Activated CD4-positive, alpha-beta T cell treated with anti-CD3 and anti-CD28 coated beads, Interleukin-2, amount 10 ng/mL, durations not matched to agents 7 days and 5 days (primary cell): ENCODE data around the gene KIF4B. TPM values are rescaled to one million over a fixed set of nuclear protein-coding genes. Genes with fewer than 3 reads are reported as not detected.
"Not testable (repeated sequence)": the region's sequence is repeated elsewhere in the genome, so short reads cannot be mapped to it uniquely, and the experiment has no call there.

Source experiments
- CTCF ChIA-PET: fragments of 350-600 bp; sonication (Branson Sonifier 250); formaldehyde crosslinking; loops from one replicate; lab custom pipeline; 2021; ENCODE audit warnings: antibody characterized with exemption; lab: Charles Lee
- POLR2A ChIA-PET: fragments of 350-600 bp; sonication (Branson Sonifier 250); formaldehyde crosslinking; loops from one replicate; lab custom pipeline; 2021; ENCODE audit warnings: antibody characterized with exemption; lab: Charles Lee
- DNase-seq: peaks from one replicate; pipeline ENCODE4 v3.0.0-alpha.2; 2020
- H3K27ac Mint-ChIP-seq: one replicate; pipeline ENCODE4 v1.8.0; 2021; ENCODE audit warnings: mild to moderate bottlenecking, moderate library complexity, mixed read lengths
- H3K27me3 Mint-ChIP-seq: one replicate; pipeline ENCODE4 v1.8.0; 2021; ENCODE audit warnings: mixed read lengths
- H3K36me3 Mint-ChIP-seq: one replicate; pipeline ENCODE4 v1.8.0; 2021; ENCODE audit warnings: low read depth, mixed read lengths
- H3K4me1 Mint-ChIP-seq: one replicate; pipeline ENCODE4 v1.8.0; 2021; ENCODE audit warnings: mixed read lengths
- H3K4me3 Mint-ChIP-seq: one replicate; pipeline ENCODE4 v1.8.0; 2021; ENCODE audit warnings: mild to moderate bottlenecking, moderate library complexity, mixed read lengths
- H3K9me3 Mint-ChIP-seq: one replicate; pipeline ENCODE4 v1.8.0; 2021; ENCODE audit warnings: mixed read lengths
- total RNA-seq, 2 experiments: library from RNA; stranded (reverse); gene quantifications; one replicate each; pipeline ENCODE4 v1.2.3, GENCODE V29; 2021

The KIF4B gene
- total RNA-seq, 2 experiments from 2014 or later: not detected

GRCh38 chr5:154989626-154990025 is 23.9 kb upstream of the KIF4B start:
- ChIA-PET POLR2A (no interaction called here), CTCF (interaction anchor here (0.6 kb wide), 1 partner anchor 485 kb away, joined by 3 read pairs; no protein-coding TSS in a partner anchor)
- peaks cover 13% of the 10 kb centered on the region for H3K27me3 Mint-ChIP-seq
- no peaks in the 10 kb centered on the region for H3K4me1 Mint-ChIP-seq
- H3K27ac Mint-ChIP-seq: no peak overlapping the region
- H3K36me3 Mint-ChIP-seq: no peaks in the 10 kb centered on the region
- DNase-seq: no peak
- H3K9me3 Mint-ChIP-seq: no peaks in the 10 kb centered on the region
- H3K4me3 Mint-ChIP-seq: no peak overlapping the region

GRCh38 chr5:154993461-154993860 is 20.1 kb upstream of the KIF4B start:
- Mint-ChIP-seq H3K9me3 (no peaks in the 10 kb centered on the region), H3K27me3 (peaks cover 12% of the 10 kb centered on the region), H3K36me3 (no peaks in the 10 kb centered on the region), H3K4me1 (no peaks in the 10 kb centered on the region), H3K27ac (no peak overlapping the region), H3K4me3 (no peak overlapping the region)
- ChIA-PET CTCF (no interaction called here), POLR2A (no interaction called here)
- no peak for DNase-seq

- Mint-ChIP-seq H3K4me1 (no peaks in the 10 kb centered on the region), H3K9me3 (no peaks in the 10 kb centered on the region), H3K36me3 (no peaks in the 10 kb centered on the region), H3K27ac (no peak overlapping the region), H3K27me3 (peaks cover 25% of the 10 kb centered on the region), H3K4me3 (no peak overlapping the region)
- POLR2A ChIA-PET: no interaction called here
- DNase-seq: no peak
- CTCF ChIA-PET: no interaction called here
Measured at GRCh38 chr5:154995679-154996078, 17.9 kb upstream of the KIF4B start.

GRCh38 chr5:154997746-154998145 is 15.8 kb upstream of the KIF4B start:
- ChIA-PET POLR2A (no interaction called here), CTCF (interaction anchor here (1.6 kb wide), 1 partner anchor 13 kb away, joined by 4 read pairs; no protein-coding TSS in a partner anchor)
- no peak for DNase-seq
- Mint-ChIP-seq H3K27ac (no peak overlapping the region), H3K4me1 (no peaks in the 10 kb centered on the region), H3K27me3 (peaks cover 25% of the 10 kb centered on the region), H3K4me3 (no peak overlapping the region), H3K36me3 (no peaks in the 10 kb centered on the region), H3K9me3 (no peaks in the 10 kb centered on the region)

- DNase-seq: no peak
- POLR2A ChIA-PET: no interaction called here
- H3K27ac Mint-ChIP-seq: no peak overlapping the region
- no peaks in the 10 kb centered on the region for H3K4me1 Mint-ChIP-seq
- CTCF ChIA-PET: no interaction called here
- no peak overlapping the region for H3K4me3 Mint-ChIP-seq
- no peaks in the 10 kb centered on the region for H3K36me3 Mint-ChIP-seq
- H3K27me3 Mint-ChIP-seq: peaks cover 25% of the 10 kb centered on the region
- H3K9me3 Mint-ChIP-seq: no peaks in the 10 kb centered on the region
Measured at GRCh38 chr5:154999865-155000264, 13.7 kb upstream of the KIF4B start.

GRCh38 chr5:155001523-155001922 is 12.0 kb upstream of the KIF4B start:
- Mint-ChIP-seq H3K27ac (no peak overlapping the region), H3K27me3 (peaks cover 26% of the 10 kb centered on the region), H3K9me3 (peaks cover 2% of the 10 kb centered on the region), H3K36me3 (no peaks in the 10 kb centered on the region), H3K4me3 (no peak overlapping the region), H3K4me1 (no peaks in the 10 kb centered on the region)
- POLR2A ChIA-PET: no interaction called here
- CTCF ChIA-PET: no interaction called here
- no peak for DNase-seq

GRCh38 chr5:155002722-155003121 is 10.8 kb upstream of the KIF4B start:
- H3K36me3 Mint-ChIP-seq, POLR2A ChIA-PET, H3K27ac Mint-ChIP-seq, H3K4me1 Mint-ChIP-seq, H3K9me3 Mint-ChIP-seq, H3K4me3 Mint-ChIP-seq, CTCF ChIA-PET, DNase-seq: not testable (repeated sequence)
- peaks cover 20% of the 10 kb centered on the region for H3K27me3 Mint-ChIP-seq

- Mint-ChIP-seq H3K27me3 (peaks cover 6% of the 10 kb centered on the region), H3K36me3 (no peaks in the 10 kb centered on the region), H3K27ac (no peak overlapping the region), H3K4me3 (no peak overlapping the region), H3K9me3 (peaks cover 2% of the 10 kb centered on the region), H3K4me1 (no peaks in the 10 kb centered on the region)
- DNase-seq: peak; percentile 22
- CTCF ChIA-PET: interaction anchor here (0.6 kb wide), 1 partner anchor 941 kb away, joined by 3 read pairs; no protein-coding TSS in a partner anchor
- POLR2A ChIA-PET: no interaction called here
Measured at GRCh38 chr5:155004138-155004744, 9.3 kb upstream of the KIF4B start.

GRCh38 chr5:155006265-155006664 is 7.3 kb upstream of the KIF4B start:
- DNase-seq, H3K4me3 Mint-ChIP-seq, H3K4me1 Mint-ChIP-seq, H3K27me3 Mint-ChIP-seq, H3K27ac Mint-ChIP-seq, H3K9me3 Mint-ChIP-seq, H3K36me3 Mint-ChIP-seq, POLR2A ChIA-PET: not testable (repeated sequence)
- CTCF ChIA-PET: interaction anchor here (1.4 kb wide), 1 partner anchor 540 kb away, joined by 4 read pairs; no protein-coding TSS in a partner anchor

GRCh38 chr5:155008669-155009068 is 4.9 kb upstream of the KIF4B start:
- Mint-ChIP-seq H3K9me3 (peaks cover 2% of the 10 kb centered on the region), H3K27me3 (peaks cover 6% of the 10 kb centered on the region), H3K4me1 (no peaks in the 10 kb centered on the region), H3K4me3 (no peak overlapping the region), H3K27ac (no peak overlapping the region), H3K36me3 (no peaks in the 10 kb centered on the region)
- POLR2A ChIA-PET: no interaction called here
- CTCF ChIA-PET: no interaction called here
- DNase-seq: no peak

- peaks cover 2% of the 10 kb centered on the region for H3K9me3 Mint-ChIP-seq
- H3K4me1 Mint-ChIP-seq: no peaks in the 10 kb centered on the region
- DNase-seq: no peak
- CTCF ChIA-PET: no interaction called here
- H3K27me3 Mint-ChIP-seq: peaks cover 10% of the 10 kb centered on the region
- H3K36me3 Mint-ChIP-seq: no peaks in the 10 kb centered on the region
- H3K27ac Mint-ChIP-seq: no peak overlapping the region
- no peak overlapping the region for H3K4me3 Mint-ChIP-seq
- POLR2A ChIA-PET: no interaction called here
Measured at GRCh38 chr5:155010881-155011280, 2.7 kb upstream of the KIF4B start.

GRCh38 chr5:155015239-155015638 is 1.7 kb downstream of the KIF4B start:
- Mint-ChIP-seq H3K27me3 (peaks cover 8% of the 10 kb centered on the region), H3K36me3 (no peaks in the 10 kb centered on the region), H3K4me3 (no peak overlapping the region), H3K27ac (no peak overlapping the region), H3K4me1 (no peaks in the 10 kb centered on the region), H3K9me3 (no peaks in the 10 kb centered on the region)
- ChIA-PET POLR2A (no interaction called here), CTCF (interaction anchor here (1.2 kb wide), 1 partner anchor 9 kb away, joined by 5 read pairs; no protein-coding TSS in a partner anchor)
- no peak for DNase-seq

- ChIA-PET POLR2A (no interaction called here), CTCF (no interaction called here)
- DNase-seq: no peak
- no peaks in the 10 kb centered on the region for H3K9me3 Mint-ChIP-seq
- H3K36me3 Mint-ChIP-seq: no peaks in the 10 kb centered on the region
- no peak overlapping the region for H3K27ac Mint-ChIP-seq
- H3K27me3 Mint-ChIP-seq: peaks cover 5% of the 10 kb centered on the region
- no peaks in the 10 kb centered on the region for H3K4me1 Mint-ChIP-seq
- H3K4me3 Mint-ChIP-seq: no peak overlapping the region
Measured at GRCh38 chr5:155017610-155018009, 4.1 kb downstream of the KIF4B start.
